GM12878 (cell line): ENCODE measurements around the gene PRSS56.

ENCODE experiments used
- CTCF ChIP-seq, 3 experiments: IDR thresholded peaks in 2 of 3; conservative IDR thresholded peaks in 1 of 3; 2 replicates each; pipeline ENCODE4 v1.5.1; 2011; ENCODE audit warnings: low read depth in 3 of 3, low read length in 3 of 3, mild to moderate bottlenecking in 3 of 3, control low read depth in 2 of 3, moderate library complexity in 2 of 3, inconsistent platforms in 1 of 3, mixed read lengths in 1 of 3; ENCODE audit not compliant: control insufficient read depth in 2 of 3, insufficient read depth in 1 of 3; ENCODE audit errors: extremely low read depth in 1 of 3
- E2F4 ChIP-seq: IDR thresholded peaks from 2 replicates; pipeline ENCODE4 v1.6.1; 2012; ENCODE audit warnings: low read depth, low read length, improper control_type of control experiment
- EP300 ChIP-seq, 2 experiments: fragments of 150-350 bp in 1 of 2; IDR thresholded peaks; 2 replicates each; pipeline ENCODE4 v1.6.1; 2011 to 2012; ENCODE audit warnings: low read depth in 2 of 2, low read length in 2 of 2, borderline replicate concordance in 1 of 2, improper control_type of control experiment in 1 of 2, inconsistent platforms in 1 of 2; ENCODE audit not compliant: control insufficient read depth in 1 of 2
- PBX3 ChIP-seq: IDR thresholded peaks from 2 replicates; pipeline ENCODE4 v1.6.1; 2011; ENCODE audit warnings: mild to moderate bottlenecking, low read depth, low read length, moderate library complexity; ENCODE audit not compliant: insufficient replicate concordance
- RAD21 ChIP-seq: IDR thresholded peaks from 2 replicates; pipeline ENCODE4 v1.6.1; 2011; ENCODE audit warnings: mild to moderate bottlenecking, low read depth, low read length, moderate library complexity; ENCODE audit not compliant: insufficient read depth
- SRF ChIP-seq, 2 experiments: IDR thresholded peaks; 2 replicates each; pipeline ENCODE4 v1.6.1; 2011; ENCODE audit warnings: low read depth in 2 of 2, low read length in 2 of 2, mild to moderate bottlenecking in 1 of 2, moderate library complexity in 1 of 2
- YY1 ChIP-seq: IDR thresholded peaks from 2 replicates; pipeline ENCODE4 v1.6.1; 2011; ENCODE audit warnings: low read depth, mild to moderate bottlenecking, low read length
- ZNF217 ChIP-seq: fragments of 450-650 bp; IDR thresholded peaks from 2 replicates; pipeline ENCODE4 v1.6.1; 2017; ENCODE audit warnings: antibody characterized with exemption, mild to moderate bottlenecking
- ZZZ3 ChIP-seq: IDR thresholded peaks from 2 replicates; pipeline ENCODE4 v1.6.1; 2011; ENCODE audit warnings: low read depth; ENCODE audit not compliant: control insufficient read depth, insufficient read length

- TF ChIP-seq ZZZ3: no peak
- 0 out of 6 replicates have a peak, but pooled peaks of 1 of the 3 experiments have one; percentile 14 for TF ChIP-seq CTCF (IDR thresholded peaks at IDR 0.05 in 2 of 3, conservative IDR thresholded peaks at IDR 0.05 in 1 of 3; ENCODE audit: control insufficient read depth in 2 of 3, extremely low read depth in 1 of 3, insufficient read depth in 1 of 3, low read depth in 3 of 3, low read length in 3 of 3)
- no peak for TF ChIP-seq YY1
- TF ChIP-seq RAD21: no peak
- no peak for TF ChIP-seq EP300 (IDR thresholded peaks at IDR 0.05; ENCODE audit: borderline replicate concordance in 1 of 2, control insufficient read depth in 1 of 2, low read depth in 2 of 2, low read length in 2 of 2)
- no peak for TF ChIP-seq E2F4
- no peak for TF ChIP-seq PBX3
- no peak for TF ChIP-seq ZNF217
- no peak for TF ChIP-seq SRF (IDR thresholded peaks at IDR 0.05; ENCODE audit: low read depth in 2 of 2, low read length in 2 of 2)
Measured at GRCh38 chr2:232523682-232524597, 3.8 kb downstream of the PRSS56 start.
